CD4-positive, alpha-beta T cell treated with Interferon alpha-2 for 1 hour (primary cell): Measurements from ENCODE around the gene SIRT1.
"Not testable (repeated sequence)": the region's sequence is repeated elsewhere in the genome, so short reads cannot be mapped to it uniquely, and the experiment has no call there.

Source experiments
- DNase-seq, 2 donors: peaks; one replicate each; pipeline ENCODE4 v3.0.0-alpha.2; 2020 to 2022

The SIRT1 gene

GRCh38 chr10:67877421-67877820 is 7.0 kb upstream of the SIRT1 start:
- DNase-seq = not testable (repeated sequence)

GRCh38 chr10:67878133-67878532 is 6.3 kb upstream of the SIRT1 start:
- no peak for DNase-seq

- no peak for DNase-seq
Measured at GRCh38 chr10:67883710-67884312, 645 bp upstream of the SIRT1 start.

- DNase-seq = peak; percentile 75 to 84
Measured at GRCh38 chr10:67884842-67885670, 600 bp downstream of the SIRT1 start.

GRCh38 chr10:67893637-67894036 is 9.2 kb downstream of the SIRT1 start:
- no peak for DNase-seq

GRCh38 chr10:67903581-67903980 is 19.1 kb downstream of the SIRT1 start:
- no peak for DNase-seq

GRCh38 chr10:67912331-67912946 is 28.0 kb downstream of the SIRT1 start:
- DNase-seq = no peak

- DNase-seq = no peak
Measured at GRCh38 chr10:67914777-67915340, 30.4 kb downstream of the SIRT1 start.

- DNase-seq = no peak
Measured at GRCh38 chr10:67917169-67917568, 32.7 kb downstream of the SIRT1 start.

- DNase-seq = no peak
Measured at GRCh38 chr10:67917679-67918078, 33.2 kb downstream of the SIRT1 start.

GRCh38 chr10:67921065-67921464 is 36.6 kb downstream of the SIRT1 start:
- DNase-seq = no peak

GRCh38 chr10:67923551-67923950 is 39.1 kb downstream of the SIRT1 start:
- DNase-seq = no peak

- DNase-seq = no peak
Measured at GRCh38 chr10:67924136-67924535, 39.7 kb downstream of the SIRT1 start.

- DNase-seq = no peak
Measured at GRCh38 chr10:67925449-67926005, 41.1 kb downstream of the SIRT1 start.

GRCh38 chr10:67926951-67927350 is 42.5 kb downstream of the SIRT1 start:
- no peak for DNase-seq

GRCh38 chr10:67933199-67933598 is 48.7 kb downstream of the SIRT1 start:
- no peak for DNase-seq

GRCh38 chr10:67934336-67934735 is 49.9 kb downstream of the SIRT1 start:
- no peak for DNase-seq

GRCh38 chr10:67935223-67935622 is 50.8 kb downstream of the SIRT1 start:
- DNase-seq = no peak

GRCh38 chr10:67936416-67936815 is 52.0 kb downstream of the SIRT1 start:
- DNase-seq = no peak

- DNase-seq = no peak
Measured at GRCh38 chr10:67943917-67944316, 59.5 kb downstream of the SIRT1 start.

GRCh38 chr10:67955614-67956013 is 71.2 kb downstream of the SIRT1 start:
- no peak for DNase-seq

GRCh38 chr10:67959839-67960476 is 75.5 kb downstream of the SIRT1 start:
- DNase-seq = no peak

- no peak for DNase-seq
Measured at GRCh38 chr10:67965456-67965855, 81.0 kb downstream of the SIRT1 start.
